SHP77 treated with DMSO at 0.1 percent for 48 hours (cell line): ENCODE data around the gene HES7.
A peak's percentile ranks its signal among the peaks of the same experiment; 100 is the strongest.
"Not testable (repeated sequence)": the region's sequence is repeated elsewhere in the genome, so short reads cannot be mapped to it uniquely, and the experiment has no call there.

Source experiments
- DNase-seq: peaks from one replicate; lab custom pipeline; 2025; lab: John Stamatoyannopoulos, UW

Gene HES7

GRCh38 chr17:8122422-8122923 lies 1.4 kb downstream of the HES7 start:
- no peak for DNase-seq

GRCh38 chr17:8121681-8122421 lies 2.1 kb downstream of the HES7 start:
- DNase-seq: peak; percentile 40

DNA sequence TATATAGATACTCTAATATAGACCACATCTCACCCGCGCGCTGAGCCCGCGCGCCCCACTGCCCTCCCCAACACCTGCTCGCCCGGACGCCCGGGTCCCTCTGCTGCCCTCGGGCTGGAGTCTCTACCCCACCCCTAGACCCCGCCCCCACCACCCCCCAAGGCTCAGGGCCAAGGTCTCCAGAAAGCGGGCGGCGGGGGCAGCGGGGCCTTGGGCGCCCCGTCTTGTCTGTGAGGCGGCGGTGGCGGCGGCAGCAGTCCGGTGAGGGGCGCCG lies 2.6 kb downstream of the HES7 start:
- no peak for DNase-seq

GRCh38 chr17:8120520-8121406 lies 3.1 kb downstream of the HES7 start:
- peak; percentile 89 for DNase-seq

DNA sequence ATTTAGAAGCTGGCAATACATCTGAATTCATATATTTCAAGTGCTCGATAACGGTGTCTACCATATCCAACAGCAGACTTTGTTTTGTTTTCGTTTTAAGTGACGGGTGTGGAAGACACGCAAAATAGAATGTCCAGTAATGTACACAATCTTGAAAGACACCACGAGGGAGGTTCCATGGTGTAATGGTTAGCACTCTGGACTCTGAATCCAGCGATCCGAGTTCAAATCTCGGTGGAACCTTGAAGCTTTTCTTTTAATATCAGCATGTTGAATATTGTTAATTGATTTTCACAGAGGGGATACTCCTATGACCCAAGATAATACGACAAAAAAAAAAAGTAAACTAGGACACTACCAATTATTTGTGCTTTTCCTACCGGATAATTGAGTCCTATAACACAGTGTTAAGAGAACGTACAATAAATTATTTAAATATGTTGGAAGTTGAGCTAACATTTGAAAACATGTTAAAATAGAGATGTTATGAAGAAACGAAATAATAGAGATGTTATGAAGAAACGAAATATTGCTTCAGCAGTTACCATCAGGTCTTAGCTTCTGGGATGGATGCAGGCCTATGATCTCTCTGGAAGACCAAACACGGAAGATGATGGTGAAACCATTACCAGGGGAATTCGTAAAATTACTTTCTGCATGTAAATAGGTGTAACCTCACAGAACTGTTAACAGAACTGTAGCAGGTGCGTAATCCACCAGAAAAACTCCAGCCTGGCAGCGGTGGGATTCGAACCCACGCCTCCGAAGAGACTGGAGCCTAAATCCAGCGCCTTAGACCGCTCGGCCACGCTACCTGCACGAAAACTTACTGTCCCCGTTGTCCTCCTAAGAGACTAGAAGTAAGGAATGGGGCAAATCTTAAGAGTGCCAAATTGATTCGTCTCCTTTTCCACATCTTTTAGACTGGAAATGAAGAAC lies 4.1 kb downstream of the HES7 start:
- peak; percentile 93 for DNase-seq

DNA sequence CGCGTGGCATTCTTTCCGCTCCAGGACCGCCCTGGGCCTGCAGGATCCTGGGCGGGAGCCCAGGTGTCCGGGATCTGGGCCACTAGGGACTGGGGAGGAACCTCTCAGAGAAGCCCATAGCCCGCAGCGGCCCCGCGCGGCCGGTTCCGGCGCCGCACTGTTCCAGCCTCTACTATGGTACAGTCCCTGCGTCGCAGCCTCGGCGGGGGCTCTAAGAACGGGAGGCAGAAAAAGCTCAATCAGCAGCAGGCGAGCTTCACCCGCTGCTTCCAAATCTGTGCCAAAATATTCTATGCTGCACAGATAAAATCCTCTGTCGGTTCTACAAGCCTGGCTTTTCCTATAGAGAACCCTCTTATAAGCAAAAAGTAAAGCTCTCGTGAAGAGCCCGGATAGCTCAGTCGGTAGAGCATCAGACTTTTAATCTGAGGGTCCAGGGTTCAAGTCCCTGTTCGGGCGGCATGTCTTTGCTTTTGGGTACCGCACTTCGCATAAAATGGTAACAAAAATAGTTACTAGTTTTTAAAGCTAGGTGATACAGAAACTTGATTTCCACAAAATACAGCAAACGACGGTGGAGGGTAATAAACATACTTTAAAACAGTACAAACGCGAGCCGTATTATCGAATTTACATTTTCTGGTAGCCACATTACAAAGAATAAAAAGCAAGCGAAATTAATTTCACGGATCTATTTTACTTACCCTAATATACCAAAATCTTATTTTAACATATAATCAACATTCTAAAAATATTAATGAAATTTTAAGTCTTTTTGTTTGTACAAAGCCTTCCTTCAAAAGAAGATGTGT lies 4.9 kb downstream of the HES7 start:
- peak; percentile 80 for DNase-seq

- DNase-seq: no peak
Observed at GRCh38 chr17:8117980-8118768, 5.7 kb downstream of the HES7 start, which contains the start of gene ALOXE3. Gene ALOXE3, minus strand, starts transcription at chr17:8118514. Its CDS starts 524 bp downstream, at chr17:8117990.

GRCh38 chr17:8117367-8117979 lies 6.4 kb downstream of the HES7 start:
- peak; percentile 10 for DNase-seq

DNA sequence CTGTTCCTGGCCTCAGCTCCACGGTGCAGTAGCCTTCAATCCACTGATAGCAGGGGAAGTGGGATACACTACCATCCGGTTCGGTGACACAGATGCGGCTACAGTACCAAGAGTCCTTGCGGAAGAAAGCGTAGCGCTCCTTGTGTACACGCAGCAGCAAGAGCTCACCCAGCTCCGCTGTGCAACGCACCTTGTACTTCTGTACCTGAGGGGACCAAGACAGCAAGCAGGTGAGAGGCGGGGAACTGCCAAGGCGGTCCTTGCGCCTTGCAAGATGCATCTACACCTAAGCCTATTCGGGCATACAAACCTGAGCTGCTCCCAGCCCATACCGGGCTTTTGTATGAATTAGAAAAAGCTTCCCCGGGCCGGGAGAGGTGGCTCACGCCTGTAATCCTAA lies 7.1 kb downstream of the HES7 start:
- no peak for DNase-seq

DNA sequence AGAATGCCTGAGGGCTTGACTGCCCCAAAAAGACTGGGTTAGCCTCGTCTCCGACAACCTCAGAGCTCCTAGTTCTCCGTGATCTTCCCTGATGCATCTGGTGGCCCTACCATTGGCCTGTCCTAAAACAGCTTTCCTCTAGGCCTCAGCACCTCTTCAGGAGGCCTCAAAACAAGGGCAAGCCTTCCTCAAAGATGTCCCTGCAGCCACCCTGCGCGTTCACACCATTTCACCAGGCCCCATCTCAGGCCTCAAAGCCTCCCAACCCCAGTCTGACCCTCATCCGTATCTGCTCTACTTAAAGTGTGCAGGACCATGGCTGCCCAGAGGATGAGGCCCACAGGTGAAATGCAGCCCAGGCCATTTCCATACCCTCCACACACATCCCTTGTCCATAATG lies 13.0 kb downstream of the HES7 start:
- no peak for DNase-seq

- DNase-seq: no peak
Observed at GRCh38 chr17:8110456-8110804, 13.5 kb downstream of the HES7 start.

DNA sequence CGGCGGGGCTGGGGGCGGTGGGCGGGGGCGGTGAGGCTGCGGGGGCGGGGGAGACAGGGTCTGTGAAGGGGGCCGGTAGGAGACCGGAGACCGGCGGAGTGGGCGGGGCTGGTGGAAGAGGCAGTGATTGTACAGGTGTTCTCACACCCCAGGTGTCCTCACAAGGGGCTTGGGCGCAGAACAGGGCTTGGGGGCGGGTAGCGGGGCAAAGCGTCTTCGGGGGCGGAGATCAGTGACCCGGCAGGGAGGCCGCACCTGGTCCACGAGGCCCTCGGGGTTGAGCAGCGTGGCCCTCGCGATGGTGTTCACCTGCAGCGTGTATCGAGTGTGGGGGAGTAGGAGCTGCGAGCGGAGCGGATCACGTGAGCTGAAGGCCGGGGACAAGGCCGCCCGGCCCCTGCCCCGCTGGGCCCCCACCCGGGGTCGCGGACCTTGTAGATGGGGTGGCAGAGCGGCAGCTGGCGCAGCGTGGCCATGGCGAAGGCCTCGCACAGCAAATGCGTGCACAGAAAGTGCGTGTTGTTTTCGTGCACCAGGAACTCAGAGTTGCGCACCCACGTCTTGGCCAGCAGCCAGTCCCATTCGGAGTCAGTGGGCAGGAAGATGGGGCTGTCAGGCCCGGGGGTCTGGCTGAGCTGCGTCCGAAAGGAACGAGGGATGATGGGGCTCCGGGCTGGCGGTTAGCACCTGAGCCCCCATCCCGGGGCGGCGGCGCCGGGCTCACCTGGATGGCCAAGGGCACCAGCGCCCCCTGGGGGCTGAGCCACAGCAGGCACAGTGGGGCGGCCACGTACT lies 14.0 kb downstream of the HES7 start:
- peak; percentile 13 for DNase-seq

GRCh38 chr17:8108972-8109660 lies 14.8 kb downstream of the HES7 start:
- no peak for DNase-seq

- not testable (repeated sequence) for DNase-seq
Observed at GRCh38 chr17:8106980-8107379, 16.9 kb downstream of the HES7 start.

DNA sequence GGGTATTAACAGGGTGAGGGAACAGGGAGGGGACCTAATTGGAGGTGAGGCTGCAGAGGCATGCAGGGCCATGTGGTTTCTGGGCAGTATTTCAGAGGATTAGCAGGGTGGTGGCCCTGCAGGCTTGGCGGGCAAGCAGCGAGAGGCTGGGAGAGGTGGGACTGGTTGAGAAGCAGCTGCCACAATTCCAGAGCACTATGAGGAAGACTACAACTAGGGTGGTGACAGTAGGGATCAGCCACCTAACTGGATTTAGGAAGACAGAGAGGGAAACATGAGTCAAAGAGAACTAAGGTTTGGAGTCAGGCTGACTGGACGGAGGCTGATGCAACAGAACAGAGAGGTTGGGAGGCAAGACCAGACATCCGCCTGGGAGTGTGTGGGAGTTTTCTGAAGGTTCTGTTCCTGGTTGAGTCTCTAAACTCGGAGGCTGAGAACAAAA lies 17.9 kb downstream of the HES7 start:
- DNase-seq: no peak

GRCh38 chr17:8104911-8105310 lies 19.0 kb downstream of the HES7 start:
- DNase-seq: no peak

DNA sequence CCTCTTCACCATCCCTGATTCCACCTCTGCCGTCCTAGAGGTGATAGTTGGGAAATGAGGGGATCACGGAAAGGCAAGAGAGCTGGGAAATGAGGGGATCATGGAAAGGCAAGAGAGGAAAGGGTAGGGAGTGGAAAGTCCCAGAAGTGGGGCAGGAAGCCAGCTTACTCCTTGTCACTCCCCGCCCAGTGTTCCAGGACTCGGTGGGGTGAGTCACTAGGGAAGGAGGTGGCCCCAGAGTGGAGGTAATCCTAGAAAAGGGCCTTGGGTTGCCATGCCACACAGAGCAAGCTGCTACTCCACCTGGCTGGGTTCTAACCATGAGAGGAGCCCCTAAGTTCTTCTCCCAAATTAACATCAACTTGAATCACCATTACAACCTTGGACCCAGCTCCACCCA lies 20.4 kb downstream of the HES7 start:
- no peak for DNase-seq

DNA sequence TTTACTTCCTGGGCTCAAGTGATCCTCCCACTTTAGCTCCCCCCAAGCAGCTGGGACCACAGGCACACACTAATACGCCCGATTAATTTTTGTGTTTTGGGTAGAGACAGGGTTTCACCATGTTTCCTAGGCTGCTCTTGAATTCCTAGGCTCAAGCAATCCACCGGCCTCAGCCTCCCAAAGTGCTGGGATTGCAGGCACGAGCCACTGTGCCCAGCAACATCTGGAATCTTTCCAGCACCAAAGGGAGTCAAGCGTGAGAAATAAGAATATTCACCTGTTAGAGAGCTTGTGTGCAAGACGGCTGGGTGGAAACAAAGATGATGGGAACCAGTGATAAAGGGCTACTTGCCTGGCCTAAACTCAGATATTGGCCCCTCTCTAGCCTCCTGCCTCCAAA lies 22.2 kb downstream of the HES7 start:
- no peak for DNase-seq

GRCh38 chr17:8100763-8101162 lies 23.1 kb downstream of the HES7 start:
- no peak for DNase-seq
